ENCODE measurements around the gene DECR2.

DECR2 gene

DNA sequence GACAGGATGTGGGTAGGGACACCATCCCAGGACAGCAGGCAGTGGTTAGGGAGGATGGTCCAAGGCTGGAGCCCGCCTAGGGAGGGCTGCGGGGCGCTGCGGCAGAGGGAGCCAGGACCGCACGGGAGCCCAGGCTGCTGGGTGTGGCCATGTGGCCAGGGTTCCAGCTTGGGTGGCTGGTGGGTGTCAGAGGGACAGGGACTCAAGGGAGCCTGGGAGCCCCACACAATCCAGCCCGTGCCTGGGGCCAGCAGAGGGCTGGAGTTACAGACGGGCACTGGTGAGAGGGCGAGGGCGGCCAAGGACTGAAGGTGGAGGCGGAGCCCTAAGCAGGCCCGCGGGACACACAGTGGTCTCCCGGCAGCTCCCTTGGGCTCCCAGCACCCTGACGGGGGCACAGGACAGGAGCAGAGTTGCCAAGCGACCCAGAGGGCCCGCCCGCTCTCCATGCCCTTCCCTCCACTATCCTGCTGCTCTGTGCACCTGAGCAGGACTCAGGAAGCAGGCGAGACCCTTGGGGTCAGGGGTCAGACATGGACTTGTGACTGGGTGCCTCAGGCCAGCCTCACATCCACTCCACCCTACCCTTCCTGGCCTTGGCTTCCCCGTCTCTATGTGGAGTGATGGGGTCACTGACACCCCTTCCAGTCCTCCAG is 38.4 kb upstream of the DECR2 start:
- H3K36me3 ChIP-seq (ENCODE audit: low read length) = no peaks in the 10 kb centered on the region
- H2AFZ ChIP-seq (ENCODE audit: low read depth, low read length, severe bottlenecking) = no peak overlapping the region
- H3K9me2 ChIP-seq (replicated peaks; ENCODE audit: insufficient read depth, low read length) = no peaks in the 10 kb centered on the region
- no peak overlapping the region for H3K4me3 ChIP-seq (ENCODE audit: insufficient read depth, low read length, poor library complexity, severe bottlenecking)
- no peaks in the 10 kb centered on the region for H3K27me3 ChIP-seq (ENCODE audit: low read length)
- no peaks in the 10 kb centered on the region for H3F3A ChIP-seq (ENCODE audit: insufficient read depth)
- no peak overlapping the region for H3K27ac ChIP-seq (ENCODE audit: low read depth, low read length)
- H4K20me1 ChIP-seq (ENCODE audit: low read depth, low read length) = no peaks in the 10 kb centered on the region
- no peak overlapping the region for H3K4me2 ChIP-seq (ENCODE audit: low read depth, low read length, poor library complexity, severe bottlenecking)
- H3K79me2 ChIP-seq (ENCODE audit: insufficient read depth, low read length) = no peaks in the 10 kb centered on the region
- H3K9ac ChIP-seq (ENCODE audit: low read length) = no peak overlapping the region
- TF ChIP-seq EZH2phosphoT487 (conservative IDR thresholded peaks at IDR 0.05; ENCODE audit: low read length) = no peak
- TF ChIP-seq, protein P1, sequence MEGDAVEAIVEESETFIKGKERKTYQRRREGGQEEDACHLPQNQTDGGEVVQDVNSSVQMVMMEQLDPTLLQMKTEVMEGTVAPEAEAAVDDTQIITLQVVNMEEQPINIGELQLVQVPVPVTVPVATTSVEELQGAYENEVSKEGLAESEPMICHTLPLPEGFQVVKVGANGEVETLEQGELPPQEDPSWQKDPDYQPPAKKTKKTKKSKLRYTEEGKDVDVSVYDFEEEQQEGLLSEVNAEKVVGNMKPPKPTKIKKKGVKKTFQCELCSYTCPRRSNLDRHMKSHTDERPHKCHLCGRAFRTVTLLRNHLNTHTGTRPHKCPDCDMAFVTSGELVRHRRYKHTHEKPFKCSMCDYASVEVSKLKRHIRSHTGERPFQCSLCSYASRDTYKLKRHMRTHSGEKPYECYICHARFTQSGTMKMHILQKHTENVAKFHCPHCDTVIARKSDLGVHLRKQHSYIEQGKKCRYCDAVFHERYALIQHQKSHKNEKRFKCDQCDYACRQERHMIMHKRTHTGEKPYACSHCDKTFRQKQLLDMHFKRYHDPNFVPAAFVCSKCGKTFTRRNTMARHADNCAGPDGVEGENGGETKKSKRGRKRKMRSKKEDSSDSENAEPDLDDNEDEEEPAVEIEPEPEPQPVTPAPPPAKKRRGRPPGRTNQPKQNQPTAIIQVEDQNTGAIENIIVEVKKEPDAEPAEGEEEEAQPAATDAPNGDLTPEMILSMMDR (IDR thresholded peaks at IDR 0.05; ENCODE audit: insufficient read depth, low read length, poor library complexity, severe bottlenecking) = no peak
- no peaks in the 10 kb centered on the region for H3K9me3 ChIP-seq (ENCODE audit: insufficient read depth, low read length)

DNA sequence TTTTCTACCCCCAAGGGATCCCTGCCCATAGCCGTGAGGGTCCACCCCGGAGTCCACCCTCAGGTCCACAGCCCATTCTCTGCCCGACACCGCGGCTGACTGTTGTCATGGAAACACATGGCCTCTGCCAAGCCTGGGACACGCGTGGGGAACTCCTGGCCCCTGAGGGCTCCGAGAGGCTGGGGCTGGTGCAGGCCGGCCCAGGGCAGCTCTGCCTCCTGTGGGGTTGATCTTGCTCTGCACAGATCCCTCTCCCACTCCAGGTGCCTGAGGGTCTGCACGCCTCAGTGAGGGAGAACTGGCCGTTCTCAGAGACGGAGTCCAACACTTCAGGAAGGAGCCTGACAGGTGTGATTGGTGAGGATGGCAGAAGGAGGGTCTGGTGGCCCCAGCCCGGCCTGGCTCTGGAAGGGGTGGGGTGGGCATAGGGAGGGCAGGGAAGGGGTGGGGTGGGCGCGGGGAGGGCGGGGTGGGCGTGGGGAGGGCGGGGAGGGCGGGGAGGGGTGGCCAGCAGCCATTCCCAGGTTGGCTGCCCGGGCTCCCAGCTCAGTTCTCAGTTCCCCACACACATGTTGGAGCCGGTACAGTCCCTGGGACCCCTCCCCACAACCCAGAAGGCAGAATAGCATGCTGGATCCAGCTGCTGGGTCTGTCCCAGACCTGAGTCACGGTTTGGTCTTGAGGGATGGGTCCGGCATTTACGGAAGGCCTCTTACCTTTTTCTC is 37.8 kb upstream of the DECR2 start:
- TF ChIP-seq EZH2phosphoT487 (conservative IDR thresholded peaks at IDR 0.05; ENCODE audit: low read length) = no peak
- TF ChIP-seq, protein P1 (IDR thresholded peaks at IDR 0.05; ENCODE audit: insufficient read depth, low read length, poor library complexity, severe bottlenecking) = no peak
- H3K4me3 ChIP-seq (ENCODE audit: insufficient read depth, low read length, poor library complexity, severe bottlenecking) = no peak overlapping the region
- H3K79me2 ChIP-seq (ENCODE audit: insufficient read depth, low read length) = no peaks in the 10 kb centered on the region
- no peaks in the 10 kb centered on the region for H3K9me2 ChIP-seq (replicated peaks; ENCODE audit: insufficient read depth, low read length)
- no peak overlapping the region for H2AFZ ChIP-seq (ENCODE audit: low read depth, low read length, severe bottlenecking)
- H3K36me3 ChIP-seq (ENCODE audit: low read length) = no peaks in the 10 kb centered on the region
- no peak overlapping the region for H3K4me2 ChIP-seq (ENCODE audit: low read depth, low read length, poor library complexity, severe bottlenecking)
- H3K9ac ChIP-seq (ENCODE audit: low read length) = no peak overlapping the region
- no peaks in the 10 kb centered on the region for H3K9me3 ChIP-seq (ENCODE audit: insufficient read depth, low read length)
- H3K27ac ChIP-seq (ENCODE audit: low read depth, low read length) = no peak overlapping the region
- no peaks in the 10 kb centered on the region for H4K20me1 ChIP-seq (ENCODE audit: low read depth, low read length)
- no peaks in the 10 kb centered on the region for H3K27me3 ChIP-seq (ENCODE audit: low read length)
- H3F3A ChIP-seq (ENCODE audit: insufficient read depth) = no peaks in the 10 kb centered on the region

DNA sequence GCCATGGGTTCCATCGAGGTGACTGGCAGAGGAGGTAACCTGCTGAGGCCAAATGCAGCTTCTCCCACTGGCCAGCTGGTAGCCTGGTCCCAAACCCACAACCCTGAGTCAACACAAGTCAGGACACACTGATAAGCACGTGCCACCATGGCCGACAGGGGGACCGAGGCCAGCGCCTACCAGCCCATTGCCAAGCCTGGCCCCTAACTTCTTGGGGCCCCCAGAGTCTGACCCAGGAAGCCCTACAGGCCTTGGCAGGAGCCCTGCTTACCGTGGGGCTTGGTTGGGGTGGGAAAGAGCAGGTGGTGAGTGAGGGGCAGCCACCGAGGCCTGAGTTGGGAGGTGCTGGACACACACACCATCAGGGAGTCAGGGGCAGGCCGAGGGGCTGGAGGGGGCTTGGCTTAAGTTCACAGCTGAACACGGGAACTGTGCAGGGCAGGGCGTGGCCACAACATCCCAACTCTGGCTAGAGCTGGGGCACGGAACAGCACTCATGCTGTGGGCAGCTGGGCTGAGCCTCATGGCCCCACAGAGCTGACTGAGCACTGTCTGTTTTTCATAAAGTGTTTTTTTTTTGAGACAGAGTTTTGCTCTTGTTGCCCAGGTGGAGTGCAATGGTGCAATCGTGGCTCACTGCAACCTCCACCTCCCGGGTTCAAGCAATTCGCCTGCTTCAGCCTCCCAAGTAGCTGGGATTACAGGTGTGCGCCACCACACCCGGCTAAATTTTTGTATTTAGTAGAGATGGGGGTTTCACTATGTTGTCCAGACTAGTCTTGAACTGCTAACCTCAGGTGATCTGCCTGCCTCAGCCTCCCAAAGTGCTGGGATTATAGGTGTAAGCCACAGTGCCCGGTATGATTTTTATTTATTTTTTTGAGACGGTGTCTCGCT is 36.8 kb upstream of the DECR2 start:
- Histone ChIP-seq H3K79me2 (ENCODE audit: insufficient read depth, low read length) (no peaks in the 10 kb centered on the region), H3K36me3 (ENCODE audit: low read length) (no peaks in the 10 kb centered on the region), H4K20me1 (ENCODE audit: low read depth, low read length) (no peaks in the 10 kb centered on the region), H3K9me3 (ENCODE audit: insufficient read depth, low read length) (no peaks in the 10 kb centered on the region), H3K27me3 (ENCODE audit: low read length) (no peaks in the 10 kb centered on the region), H3K4me3 (ENCODE audit: insufficient read depth, low read length, poor library complexity, severe bottlenecking) (no peak overlapping the region), H3K9me2 (replicated peaks; ENCODE audit: insufficient read depth, low read length) (no peaks in the 10 kb centered on the region), H3F3A (ENCODE audit: insufficient read depth) (no peaks in the 10 kb centered on the region), H3K27ac (ENCODE audit: low read depth, low read length) (no peak overlapping the region), H2AFZ (ENCODE audit: low read depth, low read length, severe bottlenecking) (no peak overlapping the region), H3K4me2 (ENCODE audit: low read depth, low read length, poor library complexity, severe bottlenecking) (no peak overlapping the region), H3K9ac (ENCODE audit: low read length) (no peak overlapping the region)
- TF ChIP-seq, protein P1 (IDR thresholded peaks at IDR 0.05; ENCODE audit: insufficient read depth, low read length, poor library complexity, severe bottlenecking) = no peak
- no peak for TF ChIP-seq EZH2phosphoT487 (conservative IDR thresholded peaks at IDR 0.05; ENCODE audit: low read length)

Data from SU-DHL-6 (cell line).